D721Med (cell line): Measurements from ENCODE around the gene MARK3.

Source experiments
- DNase-seq: peaks from one replicate; pipeline ENCODE4 v3.0.0; 2011; ENCODE audit warnings: low spot score; ENCODE audit not compliant: insufficient read length
- FAIRE-seq: peaks from 2 replicates; lab custom pipeline; 2011; peaks lifted over from hg19 to GRCh38; lab: Jason Lieb, UNC
- CTCF ChIP-seq: IDR thresholded peaks from 2 replicates; pipeline ENCODE4 v1.5.1; 2012; ENCODE audit warnings: mild to moderate bottlenecking, control low read depth; ENCODE audit not compliant: insufficient read depth; ENCODE audit errors: missing control alignments

Gene MARK3

GRCh38 chr14:103544388-103545218 lies 159.4 kb downstream of the MARK3 start:
- FAIRE-seq (no peak), DNase-seq (no peak)
- TF ChIP-seq CTCF, result no peak

- no peak for FAIRE-seq
- DNase-seq, result no peak
- TF ChIP-seq CTCF, result no peak
Observed at GRCh38 chr14:103545219-103545914, 160.2 kb downstream of the MARK3 start.

GRCh38 chr14:103545915-103546651 lies 160.9 kb downstream of the MARK3 start:
- FAIRE-seq (no peak), DNase-seq (no peak)
- no peak for TF ChIP-seq CTCF

DNA sequence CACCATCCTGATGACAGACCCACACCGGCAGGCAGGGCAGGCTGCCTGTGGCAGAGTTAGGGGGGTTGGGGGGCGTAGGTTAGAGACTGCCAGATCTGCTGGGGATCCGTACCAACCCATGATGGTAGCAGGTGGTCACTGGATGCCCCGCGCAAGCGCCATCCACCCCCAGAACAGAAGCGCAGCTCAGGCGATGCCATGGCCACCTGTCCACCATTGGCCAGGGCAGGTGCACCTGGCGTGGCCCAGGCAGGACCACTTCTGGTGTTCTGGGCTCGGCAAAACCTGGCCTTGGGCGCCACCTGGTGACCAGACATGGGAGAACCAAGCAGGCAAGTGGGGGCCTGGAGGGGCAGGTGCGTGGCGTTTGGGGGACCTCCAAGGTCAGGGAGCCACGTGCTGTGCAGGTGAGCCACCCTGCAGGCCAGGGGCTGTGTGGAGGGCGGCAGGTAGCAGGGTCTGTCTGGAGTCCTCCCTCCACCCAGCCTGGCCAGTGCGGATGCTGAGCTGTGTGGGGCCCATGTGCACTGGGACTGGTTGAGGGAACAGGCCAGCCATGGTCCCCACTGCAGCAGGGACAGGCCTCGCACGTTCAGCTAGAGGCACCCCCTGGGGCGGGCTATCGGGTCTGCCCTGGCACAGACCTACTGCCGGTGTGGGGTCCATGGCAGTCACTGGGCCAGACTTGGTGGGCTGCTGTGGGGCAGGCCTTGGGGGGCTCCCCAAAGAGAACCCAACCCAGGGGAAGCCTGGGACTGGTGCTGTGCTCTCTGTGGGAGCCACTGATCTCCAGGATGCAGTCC lies 161.6 kb downstream of the MARK3 start:
- DNase-seq (peak; percentile 97), FAIRE-seq (no peak)
- peak; percentile 81 for TF ChIP-seq CTCF

DNA sequence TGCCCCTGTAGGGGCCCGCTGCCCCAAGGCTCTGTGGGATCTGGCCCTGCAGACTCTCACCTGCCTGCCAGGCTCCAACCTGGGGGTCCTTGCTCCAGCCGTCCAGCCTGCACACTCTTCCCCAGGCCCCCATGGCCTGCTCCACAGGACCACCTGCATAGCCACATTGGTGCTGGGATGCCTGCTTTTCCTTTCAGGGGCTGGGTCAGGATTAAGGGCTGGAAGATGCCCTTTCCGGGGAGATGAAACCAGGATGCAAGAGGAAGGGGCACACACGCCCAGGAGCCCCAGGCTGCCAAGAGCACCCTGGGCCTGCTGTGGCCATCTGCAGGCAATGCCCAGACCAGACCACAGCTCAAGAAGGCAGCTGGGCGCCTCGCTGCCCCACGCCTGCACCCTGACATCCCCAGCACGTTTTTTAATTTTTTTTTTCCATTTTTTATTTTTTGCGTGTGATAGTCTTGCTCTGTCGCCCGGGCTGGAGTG lies 162.3 kb downstream of the MARK3 start:
- FAIRE-seq, result no peak
- no peak for TF ChIP-seq CTCF
- no peak for DNase-seq

GRCh38 chr14:103547941-103548462 lies 162.8 kb downstream of the MARK3 start:
- no peak for TF ChIP-seq CTCF
- DNase-seq (no peak), FAIRE-seq (no peak)
